ENCODE data around the gene FGFR4.

DNA sequence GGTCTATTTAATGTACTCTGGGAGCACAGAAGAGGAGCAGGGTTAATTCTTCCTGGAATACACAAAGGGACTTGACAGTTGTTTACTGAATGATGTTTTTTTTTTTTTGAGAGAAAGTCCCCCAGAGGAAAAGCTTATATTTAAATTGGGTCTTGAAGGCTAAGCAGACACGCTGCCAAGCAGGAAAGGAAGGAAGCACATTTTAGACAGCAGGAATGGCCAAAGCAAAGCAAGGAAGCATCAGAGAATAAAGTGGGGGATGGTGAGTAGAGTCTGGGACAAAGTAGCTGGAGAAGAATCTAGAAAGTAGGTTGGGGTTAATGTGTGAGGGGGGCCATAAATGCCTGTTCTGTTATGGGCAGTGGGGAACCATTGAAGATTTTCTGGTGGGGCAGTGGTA is 42.8 kb upstream of the FGFR4 start:
- TF ChIP-seq, protein P1, sequence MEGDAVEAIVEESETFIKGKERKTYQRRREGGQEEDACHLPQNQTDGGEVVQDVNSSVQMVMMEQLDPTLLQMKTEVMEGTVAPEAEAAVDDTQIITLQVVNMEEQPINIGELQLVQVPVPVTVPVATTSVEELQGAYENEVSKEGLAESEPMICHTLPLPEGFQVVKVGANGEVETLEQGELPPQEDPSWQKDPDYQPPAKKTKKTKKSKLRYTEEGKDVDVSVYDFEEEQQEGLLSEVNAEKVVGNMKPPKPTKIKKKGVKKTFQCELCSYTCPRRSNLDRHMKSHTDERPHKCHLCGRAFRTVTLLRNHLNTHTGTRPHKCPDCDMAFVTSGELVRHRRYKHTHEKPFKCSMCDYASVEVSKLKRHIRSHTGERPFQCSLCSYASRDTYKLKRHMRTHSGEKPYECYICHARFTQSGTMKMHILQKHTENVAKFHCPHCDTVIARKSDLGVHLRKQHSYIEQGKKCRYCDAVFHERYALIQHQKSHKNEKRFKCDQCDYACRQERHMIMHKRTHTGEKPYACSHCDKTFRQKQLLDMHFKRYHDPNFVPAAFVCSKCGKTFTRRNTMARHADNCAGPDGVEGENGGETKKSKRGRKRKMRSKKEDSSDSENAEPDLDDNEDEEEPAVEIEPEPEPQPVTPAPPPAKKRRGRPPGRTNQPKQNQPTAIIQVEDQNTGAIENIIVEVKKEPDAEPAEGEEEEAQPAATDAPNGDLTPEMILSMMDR (IDR thresholded peaks at IDR 0.05; ENCODE audit: insufficient read depth, low read length, poor library complexity, severe bottlenecking), result no peak
- TF ChIP-seq EZH2phosphoT487 (conservative IDR thresholded peaks at IDR 0.05; ENCODE audit: low read length), result no peak

Data from SU-DHL-6 (cell line).